ENCODE results near the gene OR5T2. TPM values are rescaled to one million over a fixed set of nuclear protein-coding genes. Genes with fewer than 3 reads are reported as not detected.
"Not testable (repeated sequence)": the region's sequence is repeated elsewhere in the genome, so short reads cannot be mapped to it uniquely, and the experiment has no call there.

Gene OR5T2
- 4.3 TPM for total RNA-seq (ENCODE audit: insufficient read depth, low replicate concordance)

GRCh38 chr11:56234155-56234554, at the start of gene OR5T2:
Gene OR5T2, minus strand, starts transcription at chr11:56234255. Its CDS starts 1,193 bp downstream, at chr11:56233062.
- DNase-seq (ENCODE audit: low spot score): no peak

DNA sequence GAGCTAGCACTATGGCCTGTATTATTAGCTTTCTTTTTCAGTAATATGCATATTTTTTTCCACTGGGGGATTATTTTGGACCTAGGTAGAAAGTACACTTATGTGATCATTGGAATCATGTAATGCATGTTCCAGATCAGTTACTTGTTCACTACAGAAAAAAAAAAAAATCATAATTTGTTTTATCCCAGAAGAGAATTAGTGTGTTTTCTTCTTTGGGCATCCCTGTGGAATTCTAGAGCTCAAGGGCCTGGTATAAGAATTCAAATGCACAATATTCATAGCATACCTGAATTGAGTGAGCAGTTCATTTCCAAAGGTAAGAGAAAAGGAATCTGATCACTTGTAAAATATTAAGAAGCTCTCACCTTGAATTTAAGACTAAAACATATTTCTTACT, 39.8 kb upstream of the OR5T2 start, which contains the start of gene OR5T1:
Gene OR5T1 (plus strand): TSS at position 301 of the 400 bp plus-strand sequence. CDS start 1,485 bp downstream, outside the sequence.
- DNase-seq (ENCODE audit: low spot score): no peak

GRCh38 chr11:56271092-56271491, 37.0 kb upstream of the OR5T2 start:
- no peak for DNase-seq (ENCODE audit: low spot score)

DNA sequence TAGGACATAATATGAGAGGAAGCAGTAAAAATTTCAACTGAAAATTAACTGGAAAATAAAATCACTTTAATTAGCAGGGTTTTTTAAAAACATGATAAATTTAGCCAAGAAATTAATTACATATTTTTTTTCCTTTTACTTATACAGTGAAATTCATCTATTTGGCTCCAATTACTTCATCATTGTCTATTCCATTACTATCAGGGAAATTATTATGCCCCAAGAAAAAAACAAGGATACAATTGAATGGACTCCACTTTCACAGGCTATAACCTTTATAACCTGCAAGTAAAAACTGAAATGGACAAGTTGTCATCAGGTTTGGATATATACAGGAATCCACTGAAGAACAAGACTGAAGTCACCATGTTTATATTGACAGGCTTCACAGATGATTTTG, 17.9 kb upstream of the OR5T2 start, which contains the start of gene OR5T3:
Gene OR5T3 (plus strand): TSS at position 301 of the 400 bp plus-strand sequence. CDS start 0 bp downstream, at position 301.
- no peak for DNase-seq (ENCODE audit: low spot score)

DNA sequence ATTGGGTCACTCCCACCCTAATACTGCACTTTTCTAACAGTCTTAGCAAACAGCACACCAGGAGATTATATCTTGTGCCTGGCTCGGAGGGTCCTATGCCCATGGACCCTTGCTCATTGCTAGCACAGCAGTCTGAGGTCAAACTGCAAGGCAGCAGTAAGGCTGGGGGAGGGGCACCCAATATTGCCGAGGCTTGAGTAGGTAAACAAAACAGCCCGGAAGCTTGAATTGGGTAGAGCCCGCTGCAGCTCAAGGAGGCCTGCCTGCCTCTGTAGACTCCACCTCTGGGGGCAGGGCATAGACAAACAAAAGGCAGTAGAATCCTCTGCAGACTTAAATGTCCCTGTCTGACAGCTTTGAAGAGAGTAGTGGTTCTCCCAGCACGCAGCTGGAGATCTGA, 14.3 kb downstream of the OR5T2 start:
- not testable (repeated sequence) for DNase-seq (ENCODE audit: low spot score)

GRCh38 chr11:56214537-56214936, 19.5 kb downstream of the OR5T2 start:
- no peak for DNase-seq (ENCODE audit: low spot score)

DNA sequence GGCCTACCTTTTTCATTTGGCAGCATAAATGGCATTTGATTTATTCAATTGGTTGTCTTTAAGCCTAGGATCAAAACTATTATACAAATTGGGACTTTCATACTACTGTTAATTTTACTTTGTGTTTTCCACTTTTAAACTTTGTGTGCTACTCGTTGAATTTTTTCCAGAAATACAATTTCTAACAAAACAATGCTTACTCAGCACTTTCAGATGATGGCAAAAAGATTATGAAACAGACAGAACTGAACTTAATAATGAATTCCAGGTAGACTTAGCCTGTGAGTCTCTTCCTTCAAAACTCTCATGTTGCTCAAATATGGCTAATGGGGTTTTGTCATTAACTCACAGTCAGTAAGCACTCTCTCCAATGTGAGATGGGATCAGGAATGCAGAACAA, 26.3 kb downstream of the OR5T2 start:
- DNase-seq (ENCODE audit: low spot score): no peak

- no peak for DNase-seq (ENCODE audit: low spot score)
Observed at GRCh38 chr11:56197367-56197766, 36.7 kb downstream of the OR5T2 start.

DNA sequence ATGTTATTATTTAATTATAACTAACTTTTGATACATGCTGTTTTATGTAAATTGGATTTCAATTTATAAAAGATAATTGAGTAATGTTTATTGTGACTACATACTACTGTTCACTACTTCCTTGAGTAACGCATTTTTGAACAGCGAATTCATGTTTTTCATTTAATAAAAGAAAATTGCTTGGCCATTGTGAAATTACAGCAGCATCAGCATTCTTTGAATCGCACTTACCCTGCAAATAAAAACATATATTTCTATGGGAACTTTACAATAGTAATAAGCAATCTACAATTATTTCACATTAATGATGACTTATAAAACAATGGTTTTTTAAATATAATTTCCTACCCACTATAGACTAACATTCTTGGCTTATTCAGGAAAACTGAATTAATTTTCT, 37.4 kb downstream of the OR5T2 start:
- no peak for DNase-seq (ENCODE audit: low spot score)

DNA sequence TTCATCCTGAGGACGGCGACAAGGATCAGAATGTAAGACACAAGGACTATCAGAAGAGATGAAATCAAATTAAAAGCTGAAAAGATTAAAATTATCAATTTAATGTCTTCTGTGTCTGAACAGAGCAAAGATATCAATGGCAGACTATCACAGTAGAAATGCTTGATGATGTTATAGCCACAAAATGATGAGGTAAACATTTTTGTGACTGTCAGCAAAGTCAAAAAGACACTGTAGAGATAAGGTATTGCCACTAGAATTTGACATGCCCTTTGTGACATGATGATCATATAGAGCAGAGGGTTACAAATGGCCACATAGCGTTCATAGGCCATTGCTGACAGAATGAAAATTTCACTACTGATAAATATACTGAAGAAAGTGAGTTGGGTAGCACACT, 45.5 kb downstream of the OR5T2 start:
- no peak for DNase-seq (ENCODE audit: low spot score)

GRCh38 chr11:56183459-56183858, 50.6 kb downstream of the OR5T2 start:
- no peak for DNase-seq (ENCODE audit: low spot score)

Other genes starting within 250 kb of the OR5T2 start
- gene OR5F1, start 239.6 kb downstream of the OR5T2 start, total RNA-seq (ENCODE audit: insufficient read depth, low replicate concordance): 1.4 TPM
- 6.3 TPM for gene OR5AS1, start 206.6 kb downstream of the OR5T2 start, total RNA-seq (ENCODE audit: insufficient read depth, low replicate concordance)
- not detected for gene OR8I2, start 140.9 kb downstream of the OR5T2 start, total RNA-seq (ENCODE audit: insufficient read depth, low replicate concordance)
- gene OR8H2, start 130.6 kb downstream of the OR5T2 start, total RNA-seq (ENCODE audit: insufficient read depth, low replicate concordance): 3.9 TPM
- gene OR8H3, start 111.9 kb downstream of the OR5T2 start, total RNA-seq (ENCODE audit: insufficient read depth, low replicate concordance): 2.2 TPM
- 2.9 TPM for gene OR8J3, start 94.1 kb downstream of the OR5T2 start, total RNA-seq (ENCODE audit: insufficient read depth, low replicate concordance)
- 6.0 TPM for gene OR8K5, start 73.9 kb downstream of the OR5T2 start, total RNA-seq (ENCODE audit: insufficient read depth, low replicate concordance)
- gene OR5J2, start 57.6 kb downstream of the OR5T2 start, total RNA-seq (ENCODE audit: insufficient read depth, low replicate concordance): 1.4 TPM
- 8.9 TPM for gene OR5T3, start 18.0 kb upstream of the OR5T2 start, total RNA-seq (ENCODE audit: insufficient read depth, low replicate concordance)
- gene OR5T1, start 39.9 kb upstream of the OR5T2 start, total RNA-seq (ENCODE audit: insufficient read depth, low replicate concordance): 5.1 TPM
- 7.9 TPM for gene OR8H1, start 58.0 kb upstream of the OR5T2 start, total RNA-seq (ENCODE audit: insufficient read depth, low replicate concordance)
- 6.0 TPM for gene OR8K3, start 80.9 kb upstream of the OR5T2 start, total RNA-seq (ENCODE audit: insufficient read depth, low replicate concordance)
- 4.6 TPM for gene OR8K1, start 111.8 kb upstream of the OR5T2 start, total RNA-seq (ENCODE audit: insufficient read depth, low replicate concordance)
- gene OR8J1, start 120.0 kb upstream of the OR5T2 start, total RNA-seq (ENCODE audit: insufficient read depth, low replicate concordance): 2.4 TPM
- gene OR8U1, start 141.4 kb upstream of the OR5T2 start, total RNA-seq (ENCODE audit: insufficient read depth, low replicate concordance): 3.6 TPM
- gene OR5AL1, start 178.4 kb upstream of the OR5T2 start, total RNA-seq (ENCODE audit: insufficient read depth, low replicate concordance): not detected
- 5.8 TPM for gene OR5M3, start 239.1 kb upstream of the OR5T2 start, total RNA-seq (ENCODE audit: insufficient read depth, low replicate concordance)